Loucy (cell line): ENCODE measurements around the gene ZNF592.
A peak's percentile ranks its signal among the peaks of the same experiment; 100 is the strongest.
"Not testable (repeated sequence)": the region's sequence is repeated elsewhere in the genome, so short reads cannot be mapped to it uniquely, and the experiment has no call there.

Experiments
- H2AFZ ChIP-seq: fragments of 200-600 bp; sonication (generic); 2 replicates; pipeline ENCODE4 v1.6.0; 2016; ENCODE audit warnings: antibody characterized with exemption, mild to moderate bottlenecking, low read length, moderate library complexity
- H3F3A ChIP-seq: fragments of 200-600 bp; 2 replicates; pipeline ENCODE4 v1.6.0; 2016; ENCODE audit warnings: antibody characterized with exemption, low read depth, mild to moderate bottlenecking
- H3K27me3 ChIP-seq: fragments of 200-600 bp; sonication (generic); 2 replicates; pipeline ENCODE4 v1.6.1; 2014; ENCODE audit warnings: low read length, mild to moderate bottlenecking; ENCODE audit not compliant: insufficient read depth, poor library complexity, severe bottlenecking
- H3K36me3 ChIP-seq: fragments of 200-600 bp; sonication (generic); 2 replicates; pipeline ENCODE4 v1.6.1; 2016; ENCODE audit warnings: low read length; ENCODE audit not compliant: insufficient read depth
- H3K4me1 ChIP-seq: fragments of 200-600 bp; sonication (generic); 2 replicates; pipeline ENCODE4 v1.5.1; 2014; ENCODE audit warnings: low read length, mild to moderate bottlenecking; ENCODE audit not compliant: insufficient read depth, poor library complexity, severe bottlenecking
- H3K4me2 ChIP-seq: fragments of 200-600 bp; sonication (generic); 2 replicates; pipeline ENCODE4 v1.6.0; 2014; ENCODE audit warnings: antibody characterized with exemption, low read length, low read depth, mild to moderate bottlenecking; ENCODE audit not compliant: poor library complexity, severe bottlenecking
- H3K4me3 ChIP-seq: fragments of 200-600 bp; sonication (generic); 2 replicates; pipeline ENCODE4 v1.5.1; 2014; ENCODE audit warnings: low read length, mild to moderate bottlenecking, mixed read lengths; ENCODE audit not compliant: poor library complexity, severe bottlenecking
- H3K79me2 ChIP-seq: fragments of 200-600 bp; sonication (generic); 2 replicates; pipeline ENCODE4 v1.6.1; 2014; ENCODE audit warnings: low read length; ENCODE audit not compliant: insufficient read depth
- H3K9ac ChIP-seq: fragments of 200-600 bp; sonication (generic); 2 replicates; pipeline ENCODE4 v1.6.0; 2014; ENCODE audit warnings: mild to moderate bottlenecking, low read depth, low read length, moderate library complexity; ENCODE audit not compliant: poor library complexity, severe bottlenecking
- H3K9me2 ChIP-seq: fragments of 200-600 bp; sonication (generic); replicated peaks from 2 replicates; pipeline ENCODE4 v1.6.1; 2016; ENCODE audit warnings: low read depth, low read length, mixed read lengths
- H3K9me3 ChIP-seq: fragments of 200-600 bp; sonication (generic); 2 replicates; pipeline ENCODE4 v1.6.1; 2014; ENCODE audit warnings: mild to moderate bottlenecking, antibody characterized with exemption, low read length, low read depth; ENCODE audit not compliant: insufficient read depth
- H4K20me1 ChIP-seq: fragments of 200-600 bp; sonication (generic); 2 replicates; pipeline ENCODE4 v1.6.0; 2014; ENCODE audit warnings: antibody characterized with exemption, low read length, mild to moderate bottlenecking; ENCODE audit not compliant: insufficient read depth, poor library complexity, severe bottlenecking
- CTCF ChIP-seq: fragments of 200-600 bp; sonication (generic); conservative IDR thresholded peaks from 2 replicates; pipeline ENCODE4 v1.5.1; 2014; ENCODE audit warnings: mild to moderate bottlenecking, antibody characterized with exemption, low read length
- EZH2phosphoT487 ChIP-seq: fragments of 200-600 bp; IDR thresholded peaks from 2 replicates; pipeline ENCODE4 v1.6.1; 2018; ENCODE audit warnings: antibody characterized with exemption, mild to moderate bottlenecking, moderate library complexity, borderline replicate concordance

The ZNF592 gene

GRCh38 chr15:84842781-84843180, 94.4 kb downstream of the ZNF592 start:
- Histone ChIP-seq H4K20me1 (no peaks in the 10 kb centered on the region), H3K27me3 (no peaks in the 10 kb centered on the region), H3K4me3 (no peak overlapping the region), H3F3A (no peaks in the 10 kb centered on the region), H2AFZ (no peak overlapping the region), H3K9me3 (peaks cover 5% of the 10 kb centered on the region; the same call in 1 of the 2 replicates), H3K4me2 (no peak overlapping the region), H3K79me2 (no peaks in the 10 kb centered on the region), H3K9ac (no peak overlapping the region), H3K36me3 (no peaks in the 10 kb centered on the region), H3K4me1 (peaks cover 9% of the 10 kb centered on the region), H3K9me2 (no peaks in the 10 kb centered on the region)
- TF ChIP-seq EZH2phosphoT487 (no peak), CTCF (no peak)

GRCh38 chr15:84844964-84845363, 96.6 kb downstream of the ZNF592 start:
- H2AFZ ChIP-seq = 0 out of 2 replicates have a peak overlapping the region, but pooled peaks have one; percentile 23
- no peaks in the 10 kb centered on the region for H3K9me2 ChIP-seq
- no peak overlapping the region for H3K9ac ChIP-seq
- no peaks in the 10 kb centered on the region for H4K20me1 ChIP-seq
- H3F3A ChIP-seq = no peaks in the 10 kb centered on the region
- H3K4me3 ChIP-seq = no peak overlapping the region
- H3K4me2 ChIP-seq = no peak overlapping the region
- H3K9me3 ChIP-seq = peaks cover 5% of the 10 kb centered on the region; the same call in 1 of the 2 replicates
- no peaks in the 10 kb centered on the region for H3K79me2 ChIP-seq
- no peaks in the 10 kb centered on the region for H3K27me3 ChIP-seq
- no peaks in the 10 kb centered on the region for H3K36me3 ChIP-seq
- TF ChIP-seq CTCF (no peak), EZH2phosphoT487 (no peak)
- peaks cover 9% of the 10 kb centered on the region for H3K4me1 ChIP-seq

GRCh38 chr15:84845631-84846030, 97.2 kb downstream of the ZNF592 start:
- not testable (repeated sequence) for H2AFZ ChIP-seq, H3K9me3 ChIP-seq, H3K9ac ChIP-seq, H3K4me3 ChIP-seq, H3K79me2 ChIP-seq, H3K9me2 ChIP-seq, H3F3A ChIP-seq, H4K20me1 ChIP-seq, H3K36me3 ChIP-seq, H3K27me3 ChIP-seq, H3K4me2 ChIP-seq, H3K4me1 ChIP-seq
- peak; percentile 74 for TF ChIP-seq CTCF
